ENCODE measurements around the gene GRIN2B.

GRCh38 chr12:13979772-13980378, 1.5 kb downstream of the GRIN2B start:
- TF ChIP-seq CTCF (conservative IDR thresholded peaks at IDR 0.05; ENCODE audit: low read depth, low read length) (no peak), EZH2 (IDR thresholded peaks at IDR 0.05; ENCODE audit: borderline replicate concordance, low read depth, low read length, poor library complexity, severe bottlenecking) (peak; percentile 31)

Data from A673 (cell line).